Gastrocnemius medialis (tissue), 4 donors: ENCODE data around the gene GRM4.

Source experiments
- CTCF ChIP-seq, 5 experiments: fragments of 450-650 bp in 3 of 5; fragments of 200-600 bp in 2 of 5; sonication (generic) in 2 of 5; IDR thresholded peaks in 4 of 5; conservative IDR thresholded peaks in 1 of 5; 1 replicate in 4 of 5; 2 replicates in 1 of 5; pipeline ENCODE4 v1.5.1; 2016 to 2019; ENCODE audit warnings: antibody characterized with exemption in 5 of 5, mild to moderate bottlenecking in 3 of 5, moderate library complexity in 3 of 5
- POLR2A ChIP-seq, 2 donors: fragments of 450-650 bp; IDR thresholded peaks; one replicate each; pipeline ENCODE4 v1.6.1; 2017; ENCODE audit warnings: antibody characterized with exemption in 2 of 2, mild to moderate bottlenecking in 2 of 2, moderate library complexity in 2 of 2

GRCh38 chr6:34095741-34096140 lies 50.1 kb downstream of the GRM4 start:
- TF ChIP-seq POLR2A (IDR thresholded peaks at IDR 0.05) (no peak), CTCF (IDR thresholded peaks at IDR 0.05 in 4 of 5, conservative IDR thresholded peaks at IDR 0.05 in 1 of 5) (no peak)
